ENCODE data around the gene TOMM22.

Gene TOMM22

GRCh38 chr22:38715852-38716251 is 34.1 kb downstream of the TOMM22 start:
- no peak for DNase-seq

GRCh38 chr22:38716271-38716670 is 34.5 kb downstream of the TOMM22 start:
- DNase-seq: no peak

- no peak for DNase-seq
These were observed 35.1 kb downstream of the TOMM22 start for GRCh38 chr22:38716826-38717225.

- DNase-seq: no peak
These were observed 35.5 kb downstream of the TOMM22 start for GRCh38 chr22:38717244-38717643.

GRCh38 chr22:38718414-38718813 is 36.7 kb downstream of the TOMM22 start:
- DNase-seq: no peak

GRCh38 chr22:38719196-38719595 is 37.4 kb downstream of the TOMM22 start:
- no peak for DNase-seq

GRCh38 chr22:38720350-38720749 is 38.6 kb downstream of the TOMM22 start:
- no peak for DNase-seq

GRCh38 chr22:38721551-38721950 is 39.8 kb downstream of the TOMM22 start:
- no peak for DNase-seq

GRCh38 chr22:38724176-38724575 is 42.4 kb downstream of the TOMM22 start:
- DNase-seq: no peak

GRCh38 chr22:38724926-38725571 is 43.3 kb downstream of the TOMM22 start:
- DNase-seq: no peak

GRCh38 chr22:38725900-38726655 is 44.3 kb downstream of the TOMM22 start:
- no peak for DNase-seq

- DNase-seq: no peak
These were observed 45.4 kb downstream of the TOMM22 start for GRCh38 chr22:38727123-38727522.

GRCh38 chr22:38727530-38728451 is 46.0 kb downstream of the TOMM22 start:
- DNase-seq: no peak

GRCh38 chr22:38728871-38729796 is 47.4 kb downstream of the TOMM22 start:
- DNase-seq: no peak

- no peak for DNase-seq
These were observed 48.2 kb downstream of the TOMM22 start for GRCh38 chr22:38729946-38730345.

- no peak for DNase-seq
These were observed 48.7 kb downstream of the TOMM22 start for GRCh38 chr22:38730411-38730871.

GRCh38 chr22:38731703-38732161 is 50.0 kb downstream of the TOMM22 start:
- DNase-seq: no peak

GRCh38 chr22:38732251-38732815 is 50.6 kb downstream of the TOMM22 start:
- DNase-seq: no peak

- DNase-seq: no peak
These were observed 51.6 kb downstream of the TOMM22 start for GRCh38 chr22:38733329-38733723.

- DNase-seq: no peak
These were observed 52.1 kb downstream of the TOMM22 start for GRCh38 chr22:38733724-38734381.

- DNase-seq: no peak
These were observed 52.8 kb downstream of the TOMM22 start for GRCh38 chr22:38734421-38735100.
